ENCODE results near the gene GPR78.

DNA sequence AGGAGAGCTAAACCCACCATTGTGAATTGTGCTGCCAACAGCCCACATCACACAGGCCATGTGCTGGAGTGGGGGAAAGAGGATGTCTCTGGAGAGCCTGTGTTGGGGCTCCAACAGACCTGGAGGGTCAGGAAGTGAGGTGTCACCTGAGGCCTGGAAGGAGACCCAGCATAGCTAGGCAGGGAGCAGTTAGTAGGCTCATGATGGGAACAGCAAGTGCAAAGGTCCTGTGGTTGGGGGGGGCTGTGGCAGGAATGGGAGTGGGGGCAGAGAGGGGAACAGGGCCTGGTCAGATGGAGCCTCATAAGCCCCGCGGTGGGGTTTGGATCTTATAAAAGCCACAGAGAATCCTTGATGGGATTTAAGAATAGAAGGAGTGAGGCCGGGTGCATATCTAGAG is 35.9 kb upstream of the GPR78 start:
- TF ChIP-seq POLR2A (IDR thresholded peaks at IDR 0.05; ENCODE audit: low read length), result no peak
- TF ChIP-seq GATA1 (IDR thresholded peaks at IDR 0.05; ENCODE audit: low read depth, low read length), result no peak
